Mammary epithelial cell (primary cell): ENCODE results near the gene KRT82.

Experiments used
- CTCF ChIP-seq, 2 donors: IDR thresholded peaks in 1 of 2; conservative IDR thresholded peaks in 1 of 2; 2 replicates each; pipeline ENCODE4 v1.5.1; 2011 to 2012; ENCODE audit warnings: inconsistent platforms in 2 of 2, low read length in 2 of 2, mild to moderate bottlenecking in 2 of 2, control low read depth in 1 of 2, low read depth in 1 of 2; ENCODE audit not compliant: insufficient read depth in 1 of 2; ENCODE audit errors: extremely low read depth in 1 of 2
- EZH2 ChIP-seq: IDR thresholded peaks from 2 replicates; pipeline ENCODE4 v1.6.1; 2012; ENCODE audit warnings: low read length, inconsistent platforms, borderline replicate concordance

- TF ChIP-seq CTCF (conservative IDR thresholded peaks at IDR 0.05 in 1 of 2, IDR thresholded peaks at IDR 0.05 in 1 of 2; ENCODE audit: extremely low read depth in 1 of 2, insufficient read depth in 1 of 2, low read depth in 1 of 2, low read length in 2 of 2) = no peak
- TF ChIP-seq EZH2 = no peak
Observed at GRCh38 chr12:52346593-52346992, 59.5 kb downstream of the KRT82 start.
